Duodenal mucosa (tissue), 2 donors: ENCODE measurements around the gene NUDT4.
"Not testable (repeated sequence)": the region's sequence is repeated elsewhere in the genome, so short reads cannot be mapped to it uniquely, and the experiment has no call there.

Experiments
- H3K27ac ChIP-seq: one replicate; pipeline ENCODE4 v1.7.0; 2013; ENCODE audit warnings: low read depth, low read length
- H3K27me3 ChIP-seq, 2 donors: one replicate each; pipeline ENCODE4 v1.7.0; 2013; ENCODE audit warnings: low read length in 2 of 2, control low read depth in 1 of 2; ENCODE audit not compliant: insufficient read depth in 2 of 2, control insufficient read depth in 1 of 2
- H3K36me3 ChIP-seq, 2 donors: one replicate each; pipeline ENCODE4 v1.7.0; 2013; ENCODE audit warnings: low read length in 2 of 2, control low read depth in 1 of 2; ENCODE audit not compliant: insufficient read depth in 2 of 2, control insufficient read depth in 1 of 2
- H3K4me1 ChIP-seq, 2 donors: one replicate each; pipeline ENCODE4 v1.7.0; 2013; ENCODE audit warnings: low read length in 2 of 2, control low read depth in 1 of 2; ENCODE audit not compliant: insufficient read depth in 2 of 2, control insufficient read depth in 1 of 2
- H3K4me3 ChIP-seq, 2 donors: one replicate each; pipeline ENCODE4 v1.7.0; 2013; ENCODE audit warnings: low read length in 2 of 2, low read depth in 1 of 2
- H3K9ac ChIP-seq, 2 donors: one replicate each; pipeline ENCODE4 v1.7.0; 2013; ENCODE audit warnings: low read length in 2 of 2, low read depth in 1 of 2
- H3K9me3 ChIP-seq, 2 donors: one replicate each; pipeline ENCODE4 v1.7.0; 2013; ENCODE audit warnings: low read length in 2 of 2, control low read depth in 1 of 2; ENCODE audit not compliant: control insufficient read depth in 1 of 2

Gene NUDT4

DNA sequence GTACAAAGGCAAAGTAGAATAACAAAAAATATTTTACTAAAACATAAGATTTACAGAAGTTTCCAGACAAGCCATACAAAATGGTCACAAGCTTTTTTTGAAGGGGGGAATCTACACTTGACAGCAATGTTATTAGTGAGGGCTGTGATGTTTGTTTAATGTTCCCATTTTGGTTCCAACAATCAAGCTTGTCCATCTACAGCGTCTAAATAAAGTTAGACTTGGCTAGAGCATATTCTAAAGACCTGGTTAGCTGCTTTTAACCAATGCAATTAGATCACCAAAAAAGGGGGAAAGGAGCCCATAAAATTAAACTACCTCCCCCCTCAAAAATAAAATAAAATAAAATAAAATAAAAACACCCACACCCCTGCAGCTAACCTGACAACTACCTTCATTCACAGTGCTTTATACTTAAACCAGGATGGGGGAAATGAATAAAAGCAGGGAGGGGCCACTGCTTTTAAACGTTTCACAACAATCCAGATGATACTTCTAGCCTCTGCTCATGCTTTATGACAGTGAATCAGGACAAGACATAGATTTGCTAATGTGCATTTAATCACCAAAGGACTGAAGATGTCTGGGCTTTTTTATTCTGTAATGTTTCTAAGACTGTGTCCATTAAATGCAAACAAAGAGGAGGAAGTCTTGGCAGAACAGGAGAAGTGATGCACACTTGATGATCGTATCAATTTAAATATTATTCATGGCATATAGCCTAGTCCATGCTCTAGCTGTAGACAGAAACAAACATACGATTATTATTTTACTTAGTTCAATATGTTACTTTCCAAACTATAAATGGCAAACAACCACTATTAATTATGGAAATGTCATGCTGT, 31.8 kb downstream of the NUDT4 start:
- H3K4me3 ChIP-seq, H3K27ac ChIP-seq, H3K9ac ChIP-seq, H3K9me3 ChIP-seq, H3K27me3 ChIP-seq, H3K4me1 ChIP-seq: not testable (repeated sequence)
- H3K36me3 ChIP-seq = peaks cover 5 to 13% of the 10 kb centered on the region in 2 donors

GRCh38 chr12:93411060-93411459, 33.3 kb downstream of the NUDT4 start:
- not testable (repeated sequence) for H3K27me3 ChIP-seq, H3K27ac ChIP-seq, H3K9ac ChIP-seq, H3K4me1 ChIP-seq, H3K9me3 ChIP-seq, H3K4me3 ChIP-seq
- H3K36me3 ChIP-seq = peaks cover 5 to 13% of the 10 kb centered on the region in 2 donors

GRCh38 chr12:93412396-93412795, 34.7 kb downstream of the NUDT4 start:
- H3K27ac ChIP-seq, H3K9ac ChIP-seq, H3K27me3 ChIP-seq, H3K4me3 ChIP-seq, H3K4me1 ChIP-seq, H3K9me3 ChIP-seq: not testable (repeated sequence)
- H3K36me3 ChIP-seq = peaks cover 5 to 13% of the 10 kb centered on the region in 2 donors

GRCh38 chr12:93413064-93413463, 35.3 kb downstream of the NUDT4 start:
- peaks cover 5 to 13% of the 10 kb centered on the region in 2 donors for H3K36me3 ChIP-seq
- no peak overlapping the region for H3K27ac ChIP-seq
- no peak overlapping the region for H3K9ac ChIP-seq
- H3K27me3 ChIP-seq = no peaks in the 10 kb centered on the region
- H3K4me1 ChIP-seq = peaks cover 6 to 8% of the 10 kb centered on the region in 2 donors
- H3K4me3 ChIP-seq = no peak overlapping the region
- no peaks in the 10 kb centered on the region for H3K9me3 ChIP-seq

DNA sequence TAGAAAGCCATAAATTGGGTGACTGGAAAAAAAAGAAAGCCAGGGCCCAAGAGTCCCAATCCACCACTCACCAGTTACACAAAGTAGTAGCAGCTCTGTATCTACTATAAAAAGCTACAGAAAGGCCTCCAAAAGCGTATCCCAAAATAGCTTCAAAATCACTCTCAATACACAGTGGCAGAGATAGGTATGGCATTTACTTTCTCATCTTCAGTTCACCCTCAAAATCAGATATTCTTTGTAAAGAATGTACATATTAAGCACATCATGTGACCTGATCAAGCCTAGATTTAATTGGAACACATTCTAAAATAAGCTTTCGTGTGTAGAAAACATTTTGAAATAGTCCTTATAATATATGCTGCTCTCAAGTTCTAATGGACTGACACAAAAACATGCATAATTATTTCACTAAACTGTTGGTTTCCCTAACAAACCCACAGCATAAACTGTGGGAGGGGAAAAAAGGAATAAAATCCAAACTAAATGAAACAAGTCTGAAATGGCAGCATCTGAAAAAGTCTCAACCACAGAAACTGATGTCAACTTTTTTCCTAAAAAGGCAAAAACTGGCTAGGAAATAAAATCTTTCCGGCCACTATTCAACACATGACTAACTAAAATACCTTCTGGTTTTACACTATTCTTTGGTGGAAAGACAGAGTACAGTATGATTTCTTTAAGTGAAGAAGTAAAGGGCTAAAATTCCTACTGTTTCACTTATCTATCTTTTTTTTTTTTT, 38.2 kb downstream of the NUDT4 start:
- H3K4me3 ChIP-seq = no peak overlapping the region
- no peak overlapping the region for H3K9ac ChIP-seq
- peaks cover 6 to 8% of the 10 kb centered on the region in 2 donors for H3K4me1 ChIP-seq

DNA sequence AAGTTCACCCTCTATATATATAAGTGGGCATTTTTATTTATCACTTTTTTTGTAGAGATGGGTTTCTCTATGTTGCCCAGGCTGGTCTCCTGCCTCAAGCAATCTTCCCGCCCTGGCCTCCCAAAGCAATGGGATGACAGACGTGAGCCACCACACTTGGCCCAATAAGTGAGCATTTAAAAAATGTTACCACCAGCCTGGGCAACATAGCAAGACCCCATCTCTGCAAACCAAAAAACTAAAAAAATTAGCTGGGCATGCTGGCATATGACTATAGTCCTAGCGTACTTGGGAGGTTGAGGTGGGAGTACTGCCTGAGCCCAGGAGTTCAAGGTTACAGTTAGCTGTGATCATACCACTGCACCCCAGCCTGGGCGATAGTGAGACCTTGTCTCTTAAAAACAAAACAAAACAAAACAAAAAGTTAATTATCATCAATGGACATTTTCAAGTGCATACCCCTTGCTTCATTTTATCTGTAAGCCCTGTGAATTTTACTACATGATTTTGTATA, 40.3 kb downstream of the NUDT4 start:
- Histone ChIP-seq H3K36me3 (no peaks in the 10 kb centered on the region), H3K27ac (no peak overlapping the region), H3K4me3 (no peak overlapping the region), H3K9me3 (no peaks in the 10 kb centered on the region), H3K27me3 (no peaks in the 10 kb centered on the region), H3K9ac (no peak overlapping the region), H3K4me1 (peaks cover 4 to 8% of the 10 kb centered on the region in 2 donors)

More for the DNA sequence above, 38.2 kb downstream of the NUDT4 start:
- Histone ChIP-seq H3K27ac (no peak overlapping the region), H3K27me3 (no peaks in the 10 kb centered on the region), H3K9me3 (no peaks in the 10 kb centered on the region), H3K36me3 (no peaks in the 10 kb centered on the region)

DNA sequence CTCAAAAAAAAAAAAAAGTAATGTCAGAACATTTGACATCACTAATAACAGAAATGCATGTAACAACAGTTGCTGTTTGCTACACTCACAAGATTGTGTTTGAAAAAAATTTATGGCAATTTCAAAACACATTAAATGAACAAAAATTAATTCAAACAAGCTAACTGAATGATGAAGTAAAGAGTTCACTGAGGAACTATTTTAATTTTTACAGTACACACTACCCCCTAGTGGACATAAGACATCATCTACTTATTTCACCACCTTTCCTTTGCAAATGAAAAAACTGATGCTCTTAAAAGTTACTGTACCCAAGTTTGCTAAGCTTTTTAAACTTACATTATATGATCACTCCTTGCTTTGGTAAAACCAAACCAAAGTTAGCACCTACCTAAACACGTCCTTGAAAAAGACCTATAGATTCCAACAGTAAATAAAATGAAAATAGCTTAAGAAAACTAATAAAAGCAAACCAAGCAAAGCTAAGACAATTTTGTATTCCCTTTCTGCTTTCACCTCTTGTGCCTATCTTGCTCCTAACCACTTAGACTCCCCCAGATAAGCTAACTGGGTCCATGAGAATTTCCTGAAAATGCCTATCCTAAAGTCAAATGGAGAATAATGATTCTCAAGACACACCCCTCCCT, 41.8 kb downstream of the NUDT4 start:
- H3K36me3 ChIP-seq = no peaks in the 10 kb centered on the region
- no peak overlapping the region for H3K27ac ChIP-seq
- H3K4me1 ChIP-seq = peaks cover 0 to 12% of the 10 kb centered on the region in 2 donors
- H3K4me3 ChIP-seq = no peak overlapping the region
- no peak overlapping the region for H3K9ac ChIP-seq
- no peaks in the 10 kb centered on the region for H3K9me3 ChIP-seq
- H3K27me3 ChIP-seq = no peaks in the 10 kb centered on the region

DNA sequence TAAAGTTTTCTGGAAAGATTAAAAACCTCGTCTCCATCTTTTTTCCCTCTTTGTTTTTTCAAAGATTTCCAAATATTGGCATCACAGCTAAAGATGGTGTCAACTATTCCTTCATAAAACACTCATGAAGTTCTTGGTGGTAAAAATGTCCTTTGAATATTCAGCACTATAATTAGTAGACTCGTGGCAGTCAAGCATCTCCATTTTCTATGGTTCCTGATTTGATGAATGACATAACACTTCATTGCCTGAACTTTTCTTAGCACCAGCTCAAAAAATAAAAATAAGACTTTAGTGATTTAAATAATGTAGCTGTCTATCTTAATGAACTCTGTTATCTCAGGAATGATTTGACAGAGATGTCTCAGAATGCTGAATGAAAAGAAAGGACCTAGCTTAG, 44.3 kb downstream of the NUDT4 start:
- H3K9me3 ChIP-seq = no peaks in the 10 kb centered on the region
- no peaks in the 10 kb centered on the region for H3K27me3 ChIP-seq
- no peak overlapping the region for H3K27ac ChIP-seq
- H3K4me3 ChIP-seq = no peak overlapping the region
- no peak overlapping the region for H3K9ac ChIP-seq
- no peaks in the 10 kb centered on the region for H3K36me3 ChIP-seq
- H3K4me1 ChIP-seq = peaks cover 5 to 18% of the 10 kb centered on the region in 2 donors

DNA sequence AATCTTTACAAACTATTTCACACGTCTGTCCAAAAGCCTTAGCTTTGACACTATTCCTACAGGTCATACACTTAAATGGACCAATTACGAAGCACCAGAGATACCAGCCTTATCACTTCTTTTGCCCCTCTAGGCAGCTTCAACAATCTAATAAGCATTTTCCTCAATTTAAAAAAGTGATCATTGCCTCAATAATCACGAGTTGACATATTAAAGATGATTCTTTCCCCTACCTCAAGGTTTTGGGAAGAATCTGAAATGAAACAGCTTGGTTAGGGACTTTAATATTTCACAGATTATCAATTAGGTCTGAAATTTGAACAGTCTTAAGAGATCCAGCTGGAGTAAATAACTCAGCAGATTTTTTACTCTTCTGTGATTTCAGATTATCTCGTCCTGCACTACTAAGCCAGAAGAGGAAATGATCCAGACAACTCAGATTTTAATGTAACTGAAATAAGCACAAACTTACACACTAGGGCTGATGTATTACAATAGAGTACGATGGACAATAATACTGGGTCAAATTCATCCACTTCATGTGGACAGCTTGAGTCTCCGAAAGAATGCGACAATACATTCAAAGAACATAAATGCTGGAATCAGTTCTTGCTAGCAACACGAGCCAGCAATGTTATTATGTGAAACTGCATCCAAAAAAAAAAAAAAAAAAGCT, 48.1 kb downstream of the NUDT4 start:
- Histone ChIP-seq H3K4me1 (peaks cover 5 to 18% of the 10 kb centered on the region in 2 donors), H3K27ac (no peak overlapping the region), H3K9ac (no peak overlapping the region)

More for the DNA sequence above, 48.1 kb downstream of the NUDT4 start:
- H3K36me3 ChIP-seq = no peaks in the 10 kb centered on the region
- no peaks in the 10 kb centered on the region for H3K9me3 ChIP-seq
- no peak overlapping the region for H3K4me3 ChIP-seq
- H3K27me3 ChIP-seq = no peaks in the 10 kb centered on the region
